ENCODE measurements around the gene RSPH4A.

The RSPH4A gene

GRCh38 chr6:116672306-116672705 lies 56.0 kb downstream of the RSPH4A start:
- H3K9me3 ChIP-seq (ENCODE audit: low read length): no peaks in the 10 kb centered on the region
- H3K27me3 ChIP-seq (ENCODE audit: control insufficient read depth in 1 of 2, insufficient read depth in 2 of 2, low read length in 2 of 2): no peaks in the 10 kb centered on the region
- no peak overlapping the region for H3K27ac ChIP-seq (ENCODE audit: low read depth, low read length)
- no peak overlapping the region for H3K9ac ChIP-seq (ENCODE audit: low read length)
- no peaks in the 10 kb centered on the region for H3K36me3 ChIP-seq (ENCODE audit: insufficient read depth, low read length)
- no peak overlapping the region for H3K4me3 ChIP-seq (ENCODE audit: low read depth in 1 of 2, low read length in 2 of 2)
- no peaks in the 10 kb centered on the region for H3K4me1 ChIP-seq (ENCODE audit: insufficient read depth, low read length)

- Histone ChIP-seq H3K4me3 (ENCODE audit: low read depth in 1 of 2, low read length in 2 of 2) (no peak overlapping the region), H3K9me3 (ENCODE audit: low read length) (no peaks in the 10 kb centered on the region), H3K36me3 (ENCODE audit: insufficient read depth, low read length) (no peaks in the 10 kb centered on the region), H3K27ac (ENCODE audit: low read depth, low read length) (no peak overlapping the region), H3K4me1 (ENCODE audit: insufficient read depth, low read length) (no peaks in the 10 kb centered on the region), H3K9ac (ENCODE audit: low read length) (no peak overlapping the region), H3K27me3 (ENCODE audit: control insufficient read depth in 1 of 2, insufficient read depth in 2 of 2, low read length in 2 of 2) (no peaks in the 10 kb centered on the region)
Measured at GRCh38 chr6:116676021-116676420, 59.7 kb downstream of the RSPH4A start.

DNA sequence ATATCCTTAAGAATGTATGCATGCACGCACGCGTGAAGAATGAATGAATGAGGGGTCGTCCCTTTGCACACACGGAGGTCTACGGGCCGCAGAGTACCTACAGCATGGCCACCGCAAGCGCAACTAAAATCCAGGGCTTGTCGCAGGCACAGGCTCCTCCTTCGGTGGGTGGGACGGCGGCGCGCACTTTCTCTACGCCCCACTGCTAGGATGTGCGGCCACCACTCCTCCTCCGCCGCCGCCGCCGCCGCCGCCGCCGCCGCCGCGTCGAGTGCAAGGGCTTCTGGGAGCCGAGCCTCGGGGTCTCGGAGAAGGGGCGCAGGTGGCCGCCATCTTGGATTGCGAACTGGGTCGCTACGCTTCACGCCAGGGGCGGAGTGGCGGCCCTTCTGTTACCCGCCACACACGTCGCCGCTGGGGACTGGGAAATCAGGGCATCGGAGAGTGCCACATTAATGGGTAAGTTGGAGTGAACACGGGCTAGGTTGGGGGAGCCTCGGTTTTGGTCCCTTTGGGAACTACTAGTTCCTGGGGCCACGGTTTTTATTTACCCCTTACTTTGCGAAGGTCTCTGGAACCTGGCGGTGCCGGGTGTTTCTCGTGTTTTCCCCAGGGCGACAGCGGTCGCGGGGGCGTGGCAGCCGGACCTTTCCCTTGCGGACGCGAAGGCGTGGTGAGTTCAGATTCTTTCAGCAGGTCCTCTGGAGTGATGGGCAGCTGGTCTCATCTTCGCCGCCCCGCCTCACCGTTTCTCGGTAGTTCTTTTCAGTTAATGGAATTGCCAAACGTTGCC lies 64.8 kb downstream of the RSPH4A start, which contains the start of gene KPNA5:
Gene KPNA5 (plus strand): TSS at position 332 of the 793 bp plus-strand sequence. CDS start 124 bp downstream, at position 456.
- H3K9ac ChIP-seq (ENCODE audit: low read length): peak within 1 kb of the TSS; percentile 58
- peak within 1 kb of the TSS; percentile 60 to 92 for H3K4me3 ChIP-seq (ENCODE audit: low read depth in 1 of 2, low read length in 2 of 2)
- no peaks in the 10 kb centered on the region for H3K4me1 ChIP-seq (ENCODE audit: insufficient read depth, low read length)
- H3K36me3 ChIP-seq (ENCODE audit: insufficient read depth, low read length): no peaks in the 10 kb centered on the region
- no peaks in the 10 kb centered on the region for H3K27me3 ChIP-seq (ENCODE audit: control insufficient read depth in 1 of 2, insufficient read depth in 2 of 2, low read length in 2 of 2)
- H3K9me3 ChIP-seq (ENCODE audit: low read length): no peaks in the 10 kb centered on the region
- H3K27ac ChIP-seq (ENCODE audit: low read depth, low read length): peak within 1 kb of the TSS; percentile 70

DNA sequence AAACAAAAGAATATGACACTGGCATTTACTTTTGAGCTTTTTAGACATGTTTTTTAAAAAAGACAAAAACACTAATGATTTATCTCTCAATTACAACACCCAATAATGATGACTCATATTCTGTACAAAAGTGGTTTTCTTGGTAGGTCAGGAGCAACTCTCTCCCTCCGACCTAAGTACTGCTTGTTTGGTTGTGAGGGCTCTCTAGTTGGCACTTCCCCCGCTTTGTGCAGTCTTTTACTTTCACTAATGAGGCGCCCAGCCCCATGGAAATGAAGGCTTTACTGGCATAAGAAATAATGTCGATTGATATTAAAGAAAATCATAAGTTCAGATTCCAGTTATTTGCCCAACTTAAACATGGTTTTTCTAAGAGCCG lies 66.0 kb downstream of the RSPH4A start:
- H3K4me1 ChIP-seq (ENCODE audit: insufficient read depth, low read length): no peaks in the 10 kb centered on the region
- H3K27ac ChIP-seq (ENCODE audit: low read depth, low read length): no peak overlapping the region
- no peaks in the 10 kb centered on the region for H3K27me3 ChIP-seq (ENCODE audit: control insufficient read depth in 1 of 2, insufficient read depth in 2 of 2, low read length in 2 of 2)
- H3K36me3 ChIP-seq (ENCODE audit: insufficient read depth, low read length): no peaks in the 10 kb centered on the region
- H3K4me3 ChIP-seq (ENCODE audit: low read depth in 1 of 2, low read length in 2 of 2): no peak overlapping the region
- H3K9me3 ChIP-seq (ENCODE audit: low read length): no peaks in the 10 kb centered on the region
- no peak overlapping the region for H3K9ac ChIP-seq (ENCODE audit: low read length)

All from muscle layer of colon (tissue), 2 donors.